Transverse colon (tissue), 4 donors: Measurements from ENCODE around the gene TNFRSF4. TPM values are rescaled to one million over a fixed set of nuclear protein-coding genes. Genes with fewer than 3 reads are reported as not detected.

Experiments
- DNase-seq: peaks from one replicate; pipeline ENCODE4 v3.0.0-alpha.2; 2019
- H3K27ac ChIP-seq, 4 donors: fragments of 200-600 bp; sonication (generic); 2 replicates each; pipeline ENCODE4 v1.5.1; 2016 to 2018; ENCODE audit warnings: inconsistent platforms in 4 of 4
- H3K27me3 ChIP-seq: fragments of 200-600 bp; sonication (generic); 2 replicates; pipeline ENCODE4 v1.5.1; 2017; ENCODE audit warnings: inconsistent platforms
- H3K36me3 ChIP-seq, 4 donors: fragments of 200-600 bp; sonication (generic); 2 replicates each; pipeline ENCODE4 v1.5.1; 2017 to 2019; ENCODE audit warnings: inconsistent platforms in 4 of 4
- H3K4me1 ChIP-seq, 4 donors: fragments of 200-600 bp; sonication (generic); 2 replicates each; pipeline ENCODE4 v1.5.1; 2017 to 2020; ENCODE audit warnings: inconsistent platforms in 4 of 4
- H3K4me3 ChIP-seq, 4 donors: fragments of 200-600 bp; sonication (generic); 1 replicate in 1 of 4; 2 replicates in 3 of 4; pipeline versions ENCODE4 v1.5.1 to v1.6.1; 2017 to 2019; ENCODE audit warnings: inconsistent platforms in 4 of 4
- H3K9me3 ChIP-seq, 2 donors: fragments of 200-600 bp; sonication (generic); 2 replicates each; pipeline ENCODE4 v1.5.1; 2017 to 2019; ENCODE audit warnings: inconsistent platforms in 2 of 2
- EP300 ChIP-seq: sonication (generic); formaldehyde crosslinking; IDR thresholded peaks from one replicate; pipeline ENCODE4 v1.6.1; 2017; ENCODE audit warnings: antibody characterized with exemption, low read depth
- POLR2A ChIP-seq: fragments of 450-650 bp; IDR thresholded peaks from one replicate; pipeline ENCODE4 v1.6.1; 2016; ENCODE audit warnings: antibody characterized with exemption, mild to moderate bottlenecking, moderate library complexity
- POLR2AphosphoS5 ChIP-seq, 3 donors: sonication (generic); formaldehyde crosslinking; IDR thresholded peaks; one replicate each; pipeline ENCODE4 v1.6.1; 2016; ENCODE audit warnings: antibody characterized with exemption in 3 of 3
- whole genome bisulfite sequencing, 2 donors: methylation state at CpG; one replicate each; pipeline ENCODE4 v1.1.5; 2018; ENCODE audit warnings: low coverage in 1 of 2; 5-methylcytosine and 5-hydroxymethylcytosine counted together
- in situ Hi-C, 4 donors: fragments of 200-750 bp; cut with MboI; loops; one replicate each; pipeline versions ENCODE4 v1.15.0 to v1.15.1; 2017; ENCODE audit warnings: low sequenced_read_pairs in 3 of 4, low pct_ligation_motif_present in 1 of 4, low pct_unique_long_range_greater_than_20kb in 1 of 4
- intact Hi-C: fragments of 100-400 bp; cut with DNase I; formaldehyde crosslinking; loops from one replicate; pipeline ENCODE4 v1.15.1; 2023; ENCODE audit warnings: low total_unique reads
- total RNA-seq, 4 donors: library from RNA; depleted of rRNA; stranded (reverse); fragments of >200 nt; gene quantifications; one replicate each; pipeline ENCODE4 v1.1.0, GENCODE V29; 2016
- TF ChIP-seq, protein P1 (sequence below), 5 experiments: fragments of 200-600 bp in 3 of 5; fragments of 450-650 bp in 2 of 5; sonication (generic) in 3 of 5; IDR thresholded peaks; 1 replicate in 2 of 5; 2 replicates in 3 of 5; pipeline ENCODE4 v1.5.1; 2016 to 2017; ENCODE audit warnings: antibody characterized with exemption in 5 of 5, inconsistent platforms in 3 of 5, mild to moderate bottlenecking in 2 of 5, moderate library complexity in 1 of 5

Gene TNFRSF4
- total RNA-seq, 4 donors from 2014 or later = 0.55 to 4.8 TPM; not detected in 2

DNA sequence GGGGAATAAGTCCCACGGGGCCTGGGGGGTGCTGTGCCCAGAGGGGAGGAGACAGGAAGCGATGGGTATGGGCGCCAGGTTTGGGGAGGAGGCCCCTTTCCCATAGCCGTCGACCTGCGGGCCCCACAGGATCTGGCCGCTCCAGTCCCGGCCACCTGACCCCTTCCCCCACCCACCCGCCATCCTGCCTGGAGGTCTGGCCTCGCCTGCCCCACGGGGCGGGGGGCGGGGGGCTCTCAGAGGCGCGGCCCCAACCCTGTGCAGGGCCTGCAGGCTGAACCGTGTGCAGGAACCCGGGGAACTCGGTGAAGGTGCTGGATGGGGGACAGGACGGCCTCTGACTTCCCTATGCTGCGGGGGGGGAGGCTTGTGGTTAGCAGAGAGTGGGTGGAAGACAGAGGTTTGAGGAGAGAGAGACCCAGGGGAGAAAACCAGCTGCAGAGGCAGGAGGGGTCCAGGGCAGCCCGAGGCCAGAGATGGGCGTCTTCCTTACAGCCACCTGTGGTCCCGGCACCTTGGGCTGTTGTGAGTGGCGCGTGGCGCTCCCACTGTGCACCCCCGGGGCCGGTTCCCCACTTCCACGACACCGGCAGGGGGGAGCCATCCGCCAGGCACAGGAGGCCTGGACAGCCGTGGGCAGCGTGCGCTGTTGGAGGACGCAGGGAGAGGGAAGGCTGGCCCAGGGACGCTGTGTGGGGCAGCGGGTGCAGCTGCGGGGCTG is 5.1 kb downstream of the TNFRSF4 start:
- peak overlapping the region in 3 of 4 donors; percentile 25 to 81 (median 69) for H3K27ac ChIP-seq
- peaks cover 65% of the 10 kb centered on the region for H3K27me3 ChIP-seq
- no peaks in the 10 kb centered on the region for H3K9me3 ChIP-seq
- peak overlapping the region in 1 of 4 donors; percentile 24 for H3K4me3 ChIP-seq
- H3K36me3 ChIP-seq = no peaks in the 10 kb centered on the region
- WGBS, 2 donors = 43% methylated on average over 35 of the region's 38 CpGs; no CpG with 5 or more reads in 1 of the 2 donors
- H3K4me1 ChIP-seq = peaks cover 7 to 40% (median 22%) of the 10 kb centered on the region in 4 donors
- in situ Hi-C loops = no loop called here
- DNase-seq = peak; percentile 69
- TF ChIP-seq POLR2A = no peak
- TF ChIP-seq EP300 = no peak
- TF ChIP-seq, protein P1, sequence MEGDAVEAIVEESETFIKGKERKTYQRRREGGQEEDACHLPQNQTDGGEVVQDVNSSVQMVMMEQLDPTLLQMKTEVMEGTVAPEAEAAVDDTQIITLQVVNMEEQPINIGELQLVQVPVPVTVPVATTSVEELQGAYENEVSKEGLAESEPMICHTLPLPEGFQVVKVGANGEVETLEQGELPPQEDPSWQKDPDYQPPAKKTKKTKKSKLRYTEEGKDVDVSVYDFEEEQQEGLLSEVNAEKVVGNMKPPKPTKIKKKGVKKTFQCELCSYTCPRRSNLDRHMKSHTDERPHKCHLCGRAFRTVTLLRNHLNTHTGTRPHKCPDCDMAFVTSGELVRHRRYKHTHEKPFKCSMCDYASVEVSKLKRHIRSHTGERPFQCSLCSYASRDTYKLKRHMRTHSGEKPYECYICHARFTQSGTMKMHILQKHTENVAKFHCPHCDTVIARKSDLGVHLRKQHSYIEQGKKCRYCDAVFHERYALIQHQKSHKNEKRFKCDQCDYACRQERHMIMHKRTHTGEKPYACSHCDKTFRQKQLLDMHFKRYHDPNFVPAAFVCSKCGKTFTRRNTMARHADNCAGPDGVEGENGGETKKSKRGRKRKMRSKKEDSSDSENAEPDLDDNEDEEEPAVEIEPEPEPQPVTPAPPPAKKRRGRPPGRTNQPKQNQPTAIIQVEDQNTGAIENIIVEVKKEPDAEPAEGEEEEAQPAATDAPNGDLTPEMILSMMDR (IDR thresholded peaks at IDR 0.05) = no peak
- no peak for TF ChIP-seq POLR2AphosphoS5 (IDR thresholded peaks at IDR 0.05)
- intact Hi-C loops = no loop called here

DNA sequence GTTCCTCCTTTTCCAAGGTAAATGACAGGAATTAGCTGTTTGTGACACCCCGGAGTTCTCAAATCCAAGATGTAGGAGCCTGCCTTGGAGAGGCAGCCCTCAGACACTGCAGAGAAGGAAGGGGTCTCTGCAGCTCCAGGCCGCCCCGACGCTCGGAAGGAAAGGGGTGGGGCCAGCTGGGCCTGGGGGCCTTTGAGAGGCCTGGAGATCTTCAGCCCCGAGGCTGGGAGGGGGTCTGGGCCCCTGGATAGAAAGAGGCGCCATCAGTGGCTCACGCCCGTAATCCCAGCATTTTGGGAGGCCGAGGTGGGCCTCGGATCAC is 6.4 kb downstream of the TNFRSF4 start:
- Histone ChIP-seq H3K27ac (peak overlapping the region in 3 of 4 donors; percentile 25 to 81 (median 69)), H3K36me3 (no peaks in the 10 kb centered on the region), H3K4me1 (peaks cover 7 to 31% (median 20%) of the 10 kb centered on the region in 4 donors), H3K9me3 (no peaks in the 10 kb centered on the region), H3K4me3 (no peak overlapping the region), H3K27me3 (peaks cover 75% of the 10 kb centered on the region)
- DNase-seq = peak; percentile 5
- intact Hi-C loops (no loop called here), in situ Hi-C loops (no loop called here)
- no peak for TF ChIP-seq POLR2AphosphoS5 (IDR thresholded peaks at IDR 0.05)
- TF ChIP-seq EP300 = no peak
- TF ChIP-seq POLR2A = no peak
- TF ChIP-seq, protein P1 (IDR thresholded peaks at IDR 0.05) = no peak
- WGBS, 2 donors = 59 to 66% methylated on average over 7 to 10 of the region's 11 CpGs

- WGBS, 2 donors = 42% methylated on average over 15 of the region's 19 CpGs; no CpG with 5 or more reads in 1 of the 2 donors
- intact Hi-C loops (no loop called here), in situ Hi-C loops (no loop called here)
- no peak for TF ChIP-seq POLR2AphosphoS5 (IDR thresholded peaks at IDR 0.05)
- TF ChIP-seq POLR2A = no peak
- TF ChIP-seq, protein P1 (IDR thresholded peaks at IDR 0.05) = no peak
- TF ChIP-seq EP300 = no peak
- peaks cover 75% of the 10 kb centered on the region for H3K27me3 ChIP-seq
- H3K4me3 ChIP-seq = no peak overlapping the region
- peak; percentile 22 for DNase-seq
- peak overlapping the region in 2 of 4 donors; percentile 44 to 81 for H3K27ac ChIP-seq
- peaks cover 7 to 31% (median 19%) of the 10 kb centered on the region in 4 donors for H3K4me1 ChIP-seq
- H3K9me3 ChIP-seq = no peaks in the 10 kb centered on the region
- H3K36me3 ChIP-seq = no peaks in the 10 kb centered on the region
Observed at GRCh38 chr1:1206966-1207531, 6.9 kb downstream of the TNFRSF4 start.

- H3K4me1 ChIP-seq = peaks cover 7 to 31% (median 19%) of the 10 kb centered on the region in 4 donors
- intact Hi-C loops = no loop called here
- no peaks in the 10 kb centered on the region for H3K9me3 ChIP-seq
- TF ChIP-seq POLR2A (no peak), POLR2AphosphoS5 (IDR thresholded peaks at IDR 0.05) (peak in 1 of 3 donors; percentile 32), EP300 (no peak)
- TF ChIP-seq, protein P1 (IDR thresholded peaks at IDR 0.05) = no peak
- H3K27ac ChIP-seq = peak within 1 kb of the TSS in 3 of 4 donors; percentile 25 to 81 (median 44)
- peak within 1 kb of the TSS in 2 of 4 donors; percentile 26 to 34 for H3K4me3 ChIP-seq
- peak; percentile 75 for DNase-seq
- no peaks in the 10 kb centered on the region for H3K36me3 ChIP-seq
- H3K27me3 ChIP-seq = peaks cover 76% of the 10 kb centered on the region
- in situ Hi-C loops = no loop called here
- 9% methylated on average over 44 of the region's 49 CpGs; no CpG with 5 or more reads in 1 of the 2 donors for WGBS, 2 donors
Observed at GRCh38 chr1:1206376-1206965, 7.5 kb downstream of the TNFRSF4 start, which contains the start of gene TNFRSF18. Gene TNFRSF18, minus strand, starts transcription at chr1:1206592. Its CDS starts 21 bp downstream, at chr1:1206571.
